Vagina (tissue), 2 donors: ENCODE data around the gene DACT1. TPM values are rescaled to one million over a fixed set of nuclear protein-coding genes. Genes with fewer than 3 reads are reported as not detected.

Experiments
- DNase-seq, 2 donors: peaks; one replicate each; pipeline ENCODE4 v3.0.0-alpha.2; 2017; ENCODE audit errors: extremely low spot score in 2 of 2
- H3K27ac ChIP-seq: fragments of 200-600 bp; sonication (generic); one replicate; pipeline ENCODE4 v1.5.1; 2019
- H3K27me3 ChIP-seq: fragments of 200-600 bp; sonication (generic); one replicate; pipeline ENCODE4 v1.5.1; 2019
- H3K36me3 ChIP-seq, 2 donors: fragments of 200-600 bp; sonication (generic); one replicate each; pipeline ENCODE4 v1.5.1; 2017 to 2019
- H3K4me1 ChIP-seq: fragments of 200-600 bp; sonication (generic); one replicate; pipeline ENCODE4 v1.5.1; 2019
- H3K4me3 ChIP-seq, 2 donors: fragments of 200-600 bp; sonication (generic); 1 replicate in 1 of 2; 2 replicates in 1 of 2; pipeline ENCODE4 v1.5.1; 2016 to 2019
- H3K9me3 ChIP-seq: fragments of 200-600 bp; sonication (generic); one replicate; pipeline ENCODE4 v1.5.1; 2019
- CTCF ChIP-seq, 3 experiments: fragments of 450-650 bp in 2 of 3; fragments of 200-600 bp in 1 of 3; sonication (generic) in 1 of 3; IDR thresholded peaks; one replicate each; pipeline ENCODE4 v1.5.1; 2017 to 2019; ENCODE audit warnings: antibody characterized with exemption in 3 of 3, mild to moderate bottlenecking in 2 of 3, moderate library complexity in 2 of 3
- POLR2A ChIP-seq, 2 donors: fragments of 450-650 bp; IDR thresholded peaks; one replicate each; pipeline ENCODE4 v1.6.1; 2017; ENCODE audit warnings: antibody characterized with exemption in 2 of 2, mild to moderate bottlenecking in 2 of 2, moderate library complexity in 2 of 2
- POLR2AphosphoS5 ChIP-seq, 2 donors: sonication (generic); formaldehyde crosslinking; IDR thresholded peaks; one replicate each; pipeline ENCODE4 v1.9.0; 2017; ENCODE audit warnings: antibody characterized with exemption in 2 of 2, mild to moderate bottlenecking in 2 of 2, low read depth in 1 of 2; ENCODE audit not compliant: insufficient read depth in 1 of 2
- intact Hi-C: fragments of 100-400 bp; cut with DNase I; formaldehyde crosslinking; loops from one replicate; pipeline ENCODE4 v1.15.1; 2023
- total RNA-seq: library from RNA; depleted of rRNA; stranded (reverse); fragments of >200 nt; gene quantifications from one replicate; pipeline ENCODE4 v1.2.3, GENCODE V29; 2016

Gene DACT1
- total RNA-seq, 1 donor from 2014 or later, result 9.8 TPM

- H3K4me3 ChIP-seq, result peak overlapping the region; percentile 17 to 59
- DNase-seq, result no peak
These were observed 2.2 kb downstream of the DACT1 start for GRCh38 chr14:58639842-58640484.

GRCh38 chr14:58640959-58641358, 3.2 kb downstream of the DACT1 start:
- intact Hi-C loops, result no loop called here
- Histone ChIP-seq H3K36me3 (peaks cover 0 to 24% of the 10 kb centered on the region in 2 donors), H3K4me1 (peaks cover 21% of the 10 kb centered on the region), H3K27me3 (no peaks in the 10 kb centered on the region), H3K27ac (no peak overlapping the region), H3K9me3 (no peaks in the 10 kb centered on the region), H3K4me3 (no peak overlapping the region)
- no peak for TF ChIP-seq POLR2A (IDR thresholded peaks at IDR 0.05)
- no peak for TF ChIP-seq CTCF (IDR thresholded peaks at IDR 0.05)
- TF ChIP-seq POLR2AphosphoS5 (IDR thresholded peaks at IDR 0.05; ENCODE audit: insufficient read depth in 1 of 2, low read depth in 1 of 2), result no peak
- no peak for DNase-seq

More at GRCh38 chr14:58639842-58640484, 2.2 kb downstream of the DACT1 start:
- H3K36me3 ChIP-seq, result peaks cover 0 to 14% of the 10 kb centered on the region in 2 donors
- H3K9me3 ChIP-seq, result no peaks in the 10 kb centered on the region
- H3K27me3 ChIP-seq, result no peaks in the 10 kb centered on the region
- peaks cover 21% of the 10 kb centered on the region for H3K4me1 ChIP-seq
- TF ChIP-seq POLR2A (IDR thresholded peaks at IDR 0.05) (no peak), CTCF (IDR thresholded peaks at IDR 0.05) (peak; percentile 14 to 62 (median 38)), POLR2AphosphoS5 (IDR thresholded peaks at IDR 0.05; ENCODE audit: insufficient read depth in 1 of 2, low read depth in 1 of 2) (no peak)
- no peak overlapping the region for H3K27ac ChIP-seq
- intact Hi-C loops, result loop anchor here (10.0 kb wide), 1 partner anchor 385 kb away; no protein-coding TSS in a partner anchor

GRCh38 chr14:58641509-58641908, 3.7 kb downstream of the DACT1 start:
- intact Hi-C loops, result no loop called here
- no peaks in the 10 kb centered on the region for H3K27me3 ChIP-seq
- no peak for DNase-seq
- H3K27ac ChIP-seq, result no peak overlapping the region
- H3K36me3 ChIP-seq, result peaks cover 0 to 29% of the 10 kb centered on the region in 2 donors
- H3K9me3 ChIP-seq, result no peaks in the 10 kb centered on the region
- no peak for TF ChIP-seq POLR2A (IDR thresholded peaks at IDR 0.05)
- TF ChIP-seq POLR2AphosphoS5 (IDR thresholded peaks at IDR 0.05; ENCODE audit: insufficient read depth in 1 of 2, low read depth in 1 of 2), result no peak
- no peak for TF ChIP-seq CTCF (IDR thresholded peaks at IDR 0.05)
- peaks cover 21% of the 10 kb centered on the region for H3K4me1 ChIP-seq
- no peak overlapping the region for H3K4me3 ChIP-seq

GRCh38 chr14:58643366-58643765, 5.6 kb downstream of the DACT1 start:
- Histone ChIP-seq H3K27ac (no peak overlapping the region), H3K4me1 (peaks cover 19% of the 10 kb centered on the region), H3K36me3 (peaks cover 0 to 33% of the 10 kb centered on the region in 2 donors), H3K27me3 (no peaks in the 10 kb centered on the region), H3K9me3 (no peaks in the 10 kb centered on the region), H3K4me3 (no peak overlapping the region)
- intact Hi-C loops, result no loop called here
- TF ChIP-seq CTCF (IDR thresholded peaks at IDR 0.05) (no peak), POLR2A (IDR thresholded peaks at IDR 0.05) (no peak), POLR2AphosphoS5 (IDR thresholded peaks at IDR 0.05; ENCODE audit: insufficient read depth in 1 of 2, low read depth in 1 of 2) (no peak)
- no peak for DNase-seq

GRCh38 chr14:58645641-58646040, 7.9 kb downstream of the DACT1 start:
- no peak for TF ChIP-seq POLR2AphosphoS5 (IDR thresholded peaks at IDR 0.05; ENCODE audit: insufficient read depth in 1 of 2, low read depth in 1 of 2)
- TF ChIP-seq CTCF (IDR thresholded peaks at IDR 0.05), result no peak
- no peak for TF ChIP-seq POLR2A (IDR thresholded peaks at IDR 0.05)
- no peaks in the 10 kb centered on the region for H3K9me3 ChIP-seq
- H3K4me3 ChIP-seq, result no peak overlapping the region
- no peak overlapping the region for H3K27ac ChIP-seq
- intact Hi-C loops, result no loop called here
- peaks cover 0 to 33% of the 10 kb centered on the region in 2 donors for H3K36me3 ChIP-seq
- no peaks in the 10 kb centered on the region for H3K27me3 ChIP-seq
- no peaks in the 10 kb centered on the region for H3K4me1 ChIP-seq
- DNase-seq, result no peak
